ENCODE results near the gene PRR20B.
"Not testable (repeated sequence)": the region's sequence is repeated elsewhere in the genome, so short reads cannot be mapped to it uniquely, and the experiment has no call there.

DNA sequence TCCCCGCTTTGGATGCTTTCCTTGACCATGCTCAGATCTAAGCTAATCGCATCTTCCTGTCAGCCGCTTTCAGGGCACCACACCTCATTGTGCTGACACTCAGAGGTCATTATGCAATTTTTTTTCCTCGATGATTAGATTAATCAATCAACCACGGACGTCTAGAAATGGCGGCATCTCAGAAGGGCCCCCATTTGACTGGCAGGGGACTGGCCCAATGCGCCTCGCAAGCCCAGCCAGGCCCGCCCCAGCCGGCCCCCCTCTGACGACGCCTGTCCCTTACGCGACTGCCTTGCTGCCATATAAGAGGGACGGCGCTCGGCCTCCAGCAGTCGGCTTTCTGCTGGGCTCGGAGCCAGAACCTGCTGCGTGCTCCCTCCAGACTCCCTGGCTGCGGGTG lies at the start of gene PRR20B:
- TF ChIP-seq POLR2A (IDR thresholded peaks at IDR 0.05; ENCODE audit: extremely low read depth, insufficient read length), result not testable (repeated sequence)
- TF ChIP-seq, protein P1, sequence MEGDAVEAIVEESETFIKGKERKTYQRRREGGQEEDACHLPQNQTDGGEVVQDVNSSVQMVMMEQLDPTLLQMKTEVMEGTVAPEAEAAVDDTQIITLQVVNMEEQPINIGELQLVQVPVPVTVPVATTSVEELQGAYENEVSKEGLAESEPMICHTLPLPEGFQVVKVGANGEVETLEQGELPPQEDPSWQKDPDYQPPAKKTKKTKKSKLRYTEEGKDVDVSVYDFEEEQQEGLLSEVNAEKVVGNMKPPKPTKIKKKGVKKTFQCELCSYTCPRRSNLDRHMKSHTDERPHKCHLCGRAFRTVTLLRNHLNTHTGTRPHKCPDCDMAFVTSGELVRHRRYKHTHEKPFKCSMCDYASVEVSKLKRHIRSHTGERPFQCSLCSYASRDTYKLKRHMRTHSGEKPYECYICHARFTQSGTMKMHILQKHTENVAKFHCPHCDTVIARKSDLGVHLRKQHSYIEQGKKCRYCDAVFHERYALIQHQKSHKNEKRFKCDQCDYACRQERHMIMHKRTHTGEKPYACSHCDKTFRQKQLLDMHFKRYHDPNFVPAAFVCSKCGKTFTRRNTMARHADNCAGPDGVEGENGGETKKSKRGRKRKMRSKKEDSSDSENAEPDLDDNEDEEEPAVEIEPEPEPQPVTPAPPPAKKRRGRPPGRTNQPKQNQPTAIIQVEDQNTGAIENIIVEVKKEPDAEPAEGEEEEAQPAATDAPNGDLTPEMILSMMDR (IDR thresholded peaks at IDR 0.05; ENCODE audit: low read depth, low read length), result not testable (repeated sequence)

All from NB4 (cell line).